GM12878 (cell line): ENCODE data around the gene MRPL46. TPM values are rescaled to one million over a fixed set of nuclear protein-coding genes. Genes with fewer than 3 reads are reported as not detected.

ENCODE experiments used
- ATAC-seq: fragments of 200-7000 bp; cut with Tn5 transposase; 3 replicates; pipeline ENCODE4 v1.9.1; 2020; ENCODE audit warnings: mild to moderate bottlenecking, moderate library complexity
- BruUV-seq: library from RNA; stranded (reverse); fragments of 400-500 nt; replicated peaks from 2 replicates; lab custom pipeline; 2021; lab: Mats Ljungman, UMichigan
- CTCF ChIA-PET: fragments of 300-600 bp; sonication (Branson Sonifier 250); formaldehyde crosslinking; extraction: SDS; loops from one replicate; lab custom pipeline; 2021; ENCODE audit warnings: inconsistent platforms; lab: Yijun Ruan, JAX
- POLR2A ChIA-PET: fragments of 350-600 bp; formaldehyde crosslinking; extraction: SDS; loops from one replicate; lab custom pipeline; 2021; ENCODE audit warnings: inconsistent platforms; lab: Charles Lee
- RAD21 ChIA-PET: fragments of 300-600 bp; sonication (Branson Sonifier 250); formaldehyde crosslinking; loops from one replicate; lab custom pipeline; 2023; ENCODE audit warnings: antibody characterized with exemption; ENCODE audit not compliant: unreplicated experiment; lab: Charles Lee
- SMC1A ChIA-PET: fragments of 300-600 bp; sonication (Branson Sonifier 250); formaldehyde crosslinking; loops from one replicate; lab custom pipeline; 2023; ENCODE audit not compliant: unreplicated experiment, uncharacterized antibody; lab: Charles Lee
- DNase-seq: peaks from one replicate; pipeline ENCODE4 v3.0.0-alpha.2; 2011; ENCODE audit warnings: low read depth, low spot score
- FAIRE-seq: peaks from 3 replicates; lab custom pipeline; 2011; peaks lifted over from hg19 to GRCh38; lab: Jason Lieb, UNC
- H2AFZ ChIP-seq: 2 replicates; pipeline ENCODE4 v1.6.0; 2011; ENCODE audit warnings: low read depth, low read length, control low read depth; ENCODE audit not compliant: control insufficient read depth
- H3K27ac ChIP-seq: 2 replicates; pipeline ENCODE4 v1.5.1; 2011; ENCODE audit warnings: control low read depth; ENCODE audit not compliant: control insufficient read depth, insufficient read depth
- H3K27me3 ChIP-seq, 2 experiments: replicated peaks in 1 of 2; 2 replicates each; pipeline versions ENCODE4 v1.6.0 to v1.6.1; 2011; ENCODE audit warnings: low read length in 1 of 2; ENCODE audit not compliant: control insufficient read depth in 2 of 2, insufficient read depth in 2 of 2
- H3K36me3 ChIP-seq, 2 experiments: 2 replicates each; pipeline ENCODE4 v1.5.1; 2011; ENCODE audit warnings: low read length in 1 of 2; ENCODE audit not compliant: control insufficient read depth in 2 of 2, insufficient read depth in 2 of 2
- H3K4me1 ChIP-seq: 2 replicates; pipeline ENCODE4 v1.6.1; 2011; ENCODE audit warnings: mild to moderate bottlenecking, low read length, moderate library complexity, mixed read lengths; ENCODE audit not compliant: control insufficient read depth, insufficient read depth
- H3K4me2 ChIP-seq: 2 replicates; pipeline ENCODE4 v1.6.0; 2011; ENCODE audit warnings: control low read depth; ENCODE audit not compliant: control insufficient read depth, insufficient read depth
- H3K4me3 ChIP-seq: fragments of 200-600 bp; sonication (generic); 2 replicates; pipeline ENCODE4 v1.5.1; 2016
- H3K79me2 ChIP-seq: 2 replicates; pipeline ENCODE4 v1.6.0; 2011; ENCODE audit warnings: low read length; ENCODE audit not compliant: control insufficient read depth, insufficient read depth
- H3K9ac ChIP-seq: 2 replicates; pipeline ENCODE4 v1.8.0; 2011; ENCODE audit warnings: low read length, control low read depth, mixed read lengths; ENCODE audit not compliant: control insufficient read depth, insufficient read depth
- H3K9me3 ChIP-seq: replicated peaks from 3 replicates; pipeline ENCODE4 v1.5.1; 2011; ENCODE audit warnings: mild to moderate bottlenecking, low read length; ENCODE audit not compliant: control insufficient read depth, insufficient read depth
- H4K20me1 ChIP-seq: 2 replicates; pipeline ENCODE4 v1.6.0; 2011; ENCODE audit not compliant: control insufficient read depth, insufficient read depth
- BHLHE40 ChIP-seq, 2 experiments: fragments of 450-650 bp in 1 of 2; IDR thresholded peaks; 2 replicates each; pipeline ENCODE4 v1.6.1; 2011 to 2017; ENCODE audit warnings: low read depth in 2 of 2, borderline replicate concordance in 1 of 2, improper control_type of control experiment in 1 of 2, low read length in 1 of 2, mild to moderate bottlenecking in 1 of 2
- CBX3 ChIP-seq: fragments of 200-600 bp; sonication (generic); IDR thresholded peaks from 2 replicates; pipeline ENCODE4 v1.6.1; 2016; ENCODE audit warnings: low read depth, borderline replicate concordance
- ESRRA ChIP-seq: IDR thresholded peaks from 2 replicates; pipeline ENCODE4 v1.6.1; 2012; ENCODE audit warnings: mild to moderate bottlenecking, low read length, improper control_type of control experiment
- FOS ChIP-seq: IDR thresholded peaks from 3 replicates; pipeline ENCODE4 v1.6.1; 2011; ENCODE audit warnings: borderline replicate concordance; ENCODE audit not compliant: insufficient read length; ENCODE audit errors: extremely low read depth
- FOXK2 ChIP-seq: fragments of 450-650 bp; IDR thresholded peaks from 2 replicates; pipeline ENCODE4 v1.6.1; 2017; ENCODE audit warnings: mild to moderate bottlenecking, moderate library complexity
- GATAD2B ChIP-seq: fragments of 450-650 bp; conservative IDR thresholded peaks from 2 replicates; pipeline ENCODE4 v1.6.1; 2017; ENCODE audit warnings: low read depth, mild to moderate bottlenecking, moderate library complexity
- HDGF ChIP-seq: fragments of 450-650 bp; IDR thresholded peaks from 2 replicates; pipeline ENCODE4 v1.6.1; 2016; ENCODE audit warnings: antibody characterized with exemption
- IRF4 ChIP-seq: IDR thresholded peaks from 2 replicates; pipeline ENCODE4 v1.6.1; 2011; ENCODE audit warnings: low read depth, low read length
- MEF2B ChIP-seq: fragments of 450-650 bp; IDR thresholded peaks from 2 replicates; pipeline ENCODE4 v1.6.1; 2018; ENCODE audit warnings: mild to moderate bottlenecking, moderate library complexity; ENCODE audit not compliant: partially characterized antibody, poor library complexity, severe bottlenecking
- MXI1 ChIP-seq: fragments of 150-350 bp; IDR thresholded peaks from 2 replicates; pipeline ENCODE4 v1.6.1; 2011; ENCODE audit warnings: low read depth, mild to moderate bottlenecking, inconsistent platforms, low read length, improper control_type of control experiment
- NR2C2 ChIP-seq: IDR thresholded peaks from 2 replicates; pipeline ENCODE4 v1.6.1; 2011; ENCODE audit warnings: borderline replicate concordance, low read depth; ENCODE audit not compliant: control insufficient read depth, insufficient read length
- NR2F1 ChIP-seq: fragments of 450-650 bp; conservative IDR thresholded peaks from 2 replicates; pipeline ENCODE4 v1.6.1; 2017; ENCODE audit warnings: mild to moderate bottlenecking
- POLR2A ChIP-seq: IDR thresholded peaks from 2 replicates; pipeline ENCODE4 v1.6.1; 2011; ENCODE audit warnings: low read depth, mild to moderate bottlenecking, low read length
- SPI1 ChIP-seq: IDR thresholded peaks from 2 replicates; pipeline ENCODE4 v1.6.1; 2011; ENCODE audit warnings: low read depth, mild to moderate bottlenecking, low read length, moderate library complexity, borderline replicate concordance; ENCODE audit not compliant: insufficient read depth
- SRF ChIP-seq, 2 experiments: IDR thresholded peaks; 2 replicates each; pipeline ENCODE4 v1.6.1; 2011; ENCODE audit warnings: low read depth in 2 of 2, low read length in 2 of 2, mild to moderate bottlenecking in 1 of 2, moderate library complexity in 1 of 2
- ZNF24 ChIP-seq: fragments of 450-650 bp; IDR thresholded peaks from 2 replicates; pipeline ENCODE4 v1.6.1; 2017; ENCODE audit warnings: antibody characterized with exemption, mild to moderate bottlenecking
- ZZZ3 ChIP-seq: IDR thresholded peaks from 2 replicates; pipeline ENCODE4 v1.6.1; 2011; ENCODE audit warnings: low read depth; ENCODE audit not compliant: control insufficient read depth, insufficient read length
- WGBS: methylation state at CpG from one replicate; pipeline ENCODE4 v1.1.6; 2016; ENCODE audit warnings: low lambda C conversion rate; ENCODE audit not compliant: insufficient replicate concordance, insufficient coverage; ENCODE audit errors: missing lambda C conversion rate; 5-methylcytosine and 5-hydroxymethylcytosine counted together
- in situ Hi-C: fragments of 300-500 bp; cut with MboI; formaldehyde crosslinking; loops from 9 replicates; pipeline ENCODE4 v1.14.3; 2018; ENCODE audit warnings: mixed read lengths
- intact Hi-C: fragments of 100-400 bp; cut with micrococcal nuclease; formaldehyde crosslinking; loops from one replicate; pipeline ENCODE4 v1.14.2; 2022; ENCODE audit not compliant: unreplicated experiment
- polyA plus RNA-seq, 11 experiments: library from polyadenylated mRNA; depleted of rRNA in 4 of 11; unstranded in 6 of 11; stranded (reverse) in 5 of 11; fragments of >200 nt; fragmentation: Nextera tagmentation in 4 of 11; fragmentation: Illumina TruSeq in 1 of 11; extraction: Ambion mirVana in 4 of 11; extraction: Trizol in 1 of 11; gene quantifications; 1 replicate in 1 of 11; 2 replicates in 10 of 11; pipeline versions ENCODE4 v1.2.1 to v1.2.3, GENCODE V29; 2011 to 2016; ENCODE audit warnings: inconsistent platforms in 2 of 11, missing spikeins in 2 of 11, low read depth in 1 of 11
- total RNA-seq, 4 experiments: library from RNA; depleted of rRNA in 3 of 4; stranded (reverse); fragments of >200 nt in 3 of 4; fragmentation: Illumina TruSeq in 1 of 4; extraction: Trizol in 1 of 4; gene quantifications; 2 replicates each; pipeline versions ENCODE4 v1.2.1 to v1.2.3, GENCODE V29; 2013 to 2021
- TF ChIP-seq, protein P1 (sequence below): IDR thresholded peaks from 2 replicates; pipeline ENCODE4 v1.6.1; 2012; ENCODE audit warnings: low read length, inconsistent platforms
- TF ChIP-seq, protein P2 (sequence below): IDR thresholded peaks from 2 replicates; pipeline ENCODE4 v1.6.1; 2012; ENCODE audit warnings: low read depth, low read length, improper control_type of control experiment

MRPL46 gene
- total and polyA plus RNA-seq, 10 of the 15 experiments (the other 5 are each of a cell fraction or from before 2014, with no cell fraction given): 37.4 to 96.7 (median 52.9) TPM

DNA sequence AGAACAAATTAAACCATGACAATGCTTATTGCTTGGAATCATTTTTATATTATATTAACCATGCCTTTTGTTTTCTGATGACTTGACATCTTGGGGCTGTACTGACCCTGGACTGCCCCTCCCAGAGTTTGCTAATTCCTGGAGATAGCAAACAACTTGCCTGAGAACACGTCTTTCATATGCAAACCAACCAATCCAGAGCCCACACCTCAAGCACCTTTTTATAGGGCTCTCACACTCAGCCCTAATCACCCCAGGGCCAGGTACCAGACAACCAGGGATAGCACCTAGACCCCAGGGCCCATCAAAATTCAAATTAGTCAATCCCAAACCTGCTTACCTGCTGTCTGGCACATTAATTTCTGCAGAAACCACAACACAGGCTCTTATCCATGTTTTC, 37.3 kb upstream of the MRPL46 start:
- Histone ChIP-seq H4K20me1 (no peaks in the 10 kb centered on the region), H3K27ac (no peak overlapping the region), H3K36me3 (no peaks in the 10 kb centered on the region), H3K4me3 (no peak overlapping the region), H3K9me3 (no peaks in the 10 kb centered on the region), H3K4me2 (no peak overlapping the region), H3K79me2 (no peaks in the 10 kb centered on the region), H3K9ac (no peak overlapping the region), H2AFZ (no peak overlapping the region), H3K27me3 (no peaks in the 10 kb centered on the region), H3K4me1 (peaks cover 8% of the 10 kb centered on the region)
- 87% methylated on average over 1 of the region's 1 CpG for WGBS
- ATAC-seq (no peak), DNase-seq (no peak), FAIRE-seq (no peak)
- ChIA-PET POLR2A (no interaction called here), CTCF (no interaction called here), RAD21 (no interaction called here), SMC1A (no interaction called here)
- no peak for TF ChIP-seq POLR2A
- no peak for TF ChIP-seq ZZZ3
- TF ChIP-seq, protein P1, sequence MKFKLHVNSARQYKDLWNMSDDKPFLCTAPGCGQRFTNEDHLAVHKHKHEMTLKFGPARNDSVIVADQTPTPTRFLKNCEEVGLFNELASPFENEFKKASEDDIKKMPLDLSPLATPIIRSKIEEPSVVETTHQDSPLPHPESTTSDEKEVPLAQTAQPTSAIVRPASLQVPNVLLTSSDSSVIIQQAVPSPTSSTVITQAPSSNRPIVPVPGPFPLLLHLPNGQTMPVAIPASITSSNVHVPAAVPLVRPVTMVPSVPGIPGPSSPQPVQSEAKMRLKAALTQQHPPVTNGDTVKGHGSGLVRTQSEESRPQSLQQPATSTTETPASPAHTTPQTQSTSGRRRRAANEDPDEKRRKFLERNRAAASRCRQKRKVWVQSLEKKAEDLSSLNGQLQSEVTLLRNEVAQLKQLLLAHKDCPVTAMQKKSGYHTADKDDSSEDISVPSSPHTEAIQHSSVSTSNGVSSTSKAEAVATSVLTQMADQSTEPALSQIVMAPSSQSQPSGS: no peak
- TF ChIP-seq HDGF: no peak
- TF ChIP-seq SRF (IDR thresholded peaks at IDR 0.05; ENCODE audit: low read depth in 2 of 2, low read length in 2 of 2): no peak
- no peak for TF ChIP-seq FOXK2
- TF ChIP-seq CBX3: no peak
- no peak for TF ChIP-seq MXI1
- TF ChIP-seq ESRRA: no peak
- no peak for TF ChIP-seq SPI1
- TF ChIP-seq, protein P2, sequence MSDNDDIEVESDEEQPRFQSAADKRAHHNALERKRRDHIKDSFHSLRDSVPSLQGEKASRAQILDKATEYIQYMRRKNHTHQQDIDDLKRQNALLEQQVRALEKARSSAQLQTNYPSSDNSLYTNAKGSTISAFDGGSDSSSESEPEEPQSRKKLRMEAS: no peak
- no peak for TF ChIP-seq FOS
- no peak for TF ChIP-seq GATAD2B
- TF ChIP-seq IRF4: no peak
- no peak for TF ChIP-seq MEF2B
- no peak for TF ChIP-seq NR2C2
- TF ChIP-seq ZNF24: no peak
- no peak for TF ChIP-seq BHLHE40 (IDR thresholded peaks at IDR 0.05; ENCODE audit: borderline replicate concordance in 1 of 2, low read depth in 2 of 2, low read length in 1 of 2)
- TF ChIP-seq NR2F1: no peak
- in situ Hi-C loops (no loop called here), intact Hi-C loops (no loop called here)
- no TSS peak for BruUV-seq
